Measurements from ENCODE around the gene FASN. TPM values are rescaled to one million over a fixed set of nuclear protein-coding genes. Genes with fewer than 3 reads are reported as not detected.

Gene FASN
- total and polyA plus RNA-seq, 2 of the 4 experiments (the other 2 are of a cell fraction): 12.4 to 56.0 TPM

DNA sequence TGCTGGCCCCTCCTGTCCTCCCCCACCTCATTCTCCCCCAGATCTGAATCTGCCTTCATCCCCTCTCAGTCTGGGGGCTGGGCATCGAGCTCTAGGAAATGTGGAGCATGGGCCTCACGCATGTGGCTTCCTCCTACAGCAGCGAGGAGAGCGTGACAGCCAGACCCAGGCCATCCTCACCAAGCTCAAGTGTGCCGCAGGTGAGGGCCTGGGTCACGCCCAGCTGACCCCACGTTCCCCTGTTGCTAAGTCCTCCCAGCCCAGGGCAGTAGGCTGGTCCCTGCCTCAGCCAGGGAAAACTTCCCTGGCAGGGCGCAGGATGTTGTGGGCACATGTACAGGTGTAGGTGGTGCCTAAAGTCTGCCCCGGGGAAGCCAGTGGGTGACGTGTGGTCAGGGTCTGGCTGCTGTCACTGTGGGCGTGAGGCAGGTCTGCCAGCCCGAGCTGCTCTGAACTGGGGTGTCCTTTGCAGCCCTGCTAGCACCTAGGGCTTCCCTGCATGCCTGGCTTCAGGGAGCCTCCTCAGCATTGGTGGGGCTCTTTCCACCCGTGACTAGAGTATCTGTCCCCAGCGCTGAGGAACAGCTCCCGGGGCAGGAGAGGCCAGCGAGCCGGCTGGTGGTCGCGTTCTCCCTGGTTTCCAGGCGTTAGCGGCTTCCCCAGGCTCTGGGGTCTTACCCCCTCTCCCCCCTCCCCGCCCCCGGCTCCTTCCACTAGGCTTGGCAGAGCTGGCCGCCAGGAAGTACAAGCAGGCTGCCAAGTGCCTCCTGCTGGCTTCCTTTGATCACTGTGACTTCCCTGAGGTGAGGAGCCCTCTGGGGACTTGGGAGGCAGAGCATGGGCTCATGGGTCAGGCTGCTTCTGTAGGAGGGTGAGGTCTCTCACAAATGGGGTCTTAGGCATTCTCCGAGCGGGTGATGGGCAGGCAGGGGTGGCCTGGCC, 42.7 kb downstream of the FASN start:
- Histone ChIP-seq H3K4me1 (ENCODE audit: control insufficient read depth, insufficient read depth, low read length) (peaks cover 15% of the 10 kb centered on the region), H2AFZ (replicated peaks; ENCODE audit: low read length, poor library complexity) (no peak overlapping the region), H3K4me3 (ENCODE audit: insufficient read depth, low read depth, low read length) (no peak overlapping the region), H3K9me3 (ENCODE audit: control insufficient read depth, insufficient read depth, low read length) (no peaks in the 10 kb centered on the region), H2AK5ac (ENCODE audit: low read depth, low read length) (no peak overlapping the region), H3K27ac (ENCODE audit: insufficient read depth, low read length) (no peak overlapping the region), H3K14ac (replicated peaks; ENCODE audit: low read depth, low read length) (no peak overlapping the region), H3K23ac (ENCODE audit: low read depth, low read length) (no peak overlapping the region), H3K36me3 (ENCODE audit: control insufficient read depth, insufficient read depth, low read length) (peaks cover 59% of the 10 kb centered on the region), H2BK120ac (ENCODE audit: low read depth, low read length) (no peak overlapping the region), H3K27me3 (ENCODE audit: control insufficient read depth, insufficient read depth, low read length) (no peaks in the 10 kb centered on the region), H4K8ac (ENCODE audit: low read depth in 2 of 2, low read length in 2 of 2) (no peak overlapping the region), H3K79me1 (ENCODE audit: low read depth in 1 of 2, low read length in 2 of 2) (peaks cover 12 to 37% of the 10 kb centered on the region in 2 experiments), H3K4me2 (ENCODE audit: low read depth, low read length) (no peak overlapping the region), H3K56ac (ENCODE audit: extremely low read depth, insufficient read depth, low read length) (no peak overlapping the region), H3K9me1 (ENCODE audit: insufficient read depth, low read length) (peaks cover 5% of the 10 kb centered on the region), H3K4ac (ENCODE audit: low read depth, low read length) (no peak overlapping the region), H2BK20ac (ENCODE audit: low read depth, low read length) (no peak overlapping the region), H4K20me1 (ENCODE audit: insufficient read depth, low read length) (peaks cover 4% of the 10 kb centered on the region), H2BK5ac (ENCODE audit: low read depth, low read length, poor library complexity, severe bottlenecking) (no peak overlapping the region), H3K18ac (ENCODE audit: low read depth, low read length) (no peak overlapping the region), H4K91ac (ENCODE audit: insufficient read depth, low read depth, low read length) (no peak overlapping the region), H2BK15ac (ENCODE audit: low read depth, low read length) (no peak overlapping the region), H4K5ac (ENCODE audit: low read depth, low read length) (no peak overlapping the region), H3K9ac (ENCODE audit: low read depth, low read length) (no peak overlapping the region), H2AK9ac (replicated peaks; ENCODE audit: low read depth, low read length, poor library complexity) (peak overlapping the region; percentile 42)
- ATAC-seq (ENCODE audit: low read depth) (no peak), DNase-seq (no peak)
- dilution Hi-C loops (cut with HindIII; ENCODE audit: low sequenced_read_pairs, unreplicated experiment) (no loop called here), in situ Hi-C loops (cut with MboI; ENCODE audit: low sequenced_read_pairs) (no loop called here), intact Hi-C loops (cut with micrococcal nuclease) (no loop called here)
- TF ChIP-seq BHLHE40 (IDR thresholded peaks at IDR 0.05; ENCODE audit: low read depth, low read length): no peak
- no peak for TF ChIP-seq SMC3 (IDR thresholded peaks at IDR 0.05; ENCODE audit: low read depth, low read length)
- no peak for TF ChIP-seq CEBPB (IDR thresholded peaks at IDR 0.05; ENCODE audit: low read depth, low read length)
- TF ChIP-seq, protein P1, sequence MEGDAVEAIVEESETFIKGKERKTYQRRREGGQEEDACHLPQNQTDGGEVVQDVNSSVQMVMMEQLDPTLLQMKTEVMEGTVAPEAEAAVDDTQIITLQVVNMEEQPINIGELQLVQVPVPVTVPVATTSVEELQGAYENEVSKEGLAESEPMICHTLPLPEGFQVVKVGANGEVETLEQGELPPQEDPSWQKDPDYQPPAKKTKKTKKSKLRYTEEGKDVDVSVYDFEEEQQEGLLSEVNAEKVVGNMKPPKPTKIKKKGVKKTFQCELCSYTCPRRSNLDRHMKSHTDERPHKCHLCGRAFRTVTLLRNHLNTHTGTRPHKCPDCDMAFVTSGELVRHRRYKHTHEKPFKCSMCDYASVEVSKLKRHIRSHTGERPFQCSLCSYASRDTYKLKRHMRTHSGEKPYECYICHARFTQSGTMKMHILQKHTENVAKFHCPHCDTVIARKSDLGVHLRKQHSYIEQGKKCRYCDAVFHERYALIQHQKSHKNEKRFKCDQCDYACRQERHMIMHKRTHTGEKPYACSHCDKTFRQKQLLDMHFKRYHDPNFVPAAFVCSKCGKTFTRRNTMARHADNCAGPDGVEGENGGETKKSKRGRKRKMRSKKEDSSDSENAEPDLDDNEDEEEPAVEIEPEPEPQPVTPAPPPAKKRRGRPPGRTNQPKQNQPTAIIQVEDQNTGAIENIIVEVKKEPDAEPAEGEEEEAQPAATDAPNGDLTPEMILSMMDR (conservative IDR thresholded peaks at IDR 0.05; ENCODE audit: low read depth, low read length): no peak
- TF ChIP-seq CHD1 (IDR thresholded peaks at IDR 0.05; ENCODE audit: low read depth, low read length): no peak
- no peak for TF ChIP-seq POLR2A (IDR thresholded peaks at IDR 0.05; ENCODE audit: low read depth, low read length)
- no peak for TF ChIP-seq NFE2L2 (IDR thresholded peaks at IDR 0.05; ENCODE audit: low read depth, low read length)
- TF ChIP-seq MAFK (IDR thresholded peaks at IDR 0.05; ENCODE audit: low read depth, low read length): no peak
- TF ChIP-seq RFX5 (IDR thresholded peaks at IDR 0.05; ENCODE audit: low read depth, low read length): no peak
- no peak for TF ChIP-seq MXI1 (IDR thresholded peaks at IDR 0.05; ENCODE audit: borderline replicate concordance, low read depth, low read length)
- POLR2A ChIA-PET (ENCODE audit: unreplicated experiment): no interaction called here
- no TSS peak for BruUV-seq (replicated peaks)
- CTCF ChIA-PET: no interaction called here
- 83% methylated on average over 6 of the region's 26 CpGs; no CpG with 5 or more reads in 1 of the 2 experiments for WGBS, 2 experiments (ENCODE audit: extremely low coverage in 2 of 2, insufficient read length in 1 of 2)
